HepG2 (cell line): Measurements from ENCODE around the gene PIGL. TPM values are rescaled to one million over a fixed set of nuclear protein-coding genes. Genes with fewer than 3 reads are reported as not detected.

Experiments
- ATM ChIP-seq: fragments of 450-650 bp; IDR thresholded peaks from 2 replicates; pipeline ENCODE4 v1.7.1; 2017; ENCODE audit warnings: mild to moderate bottlenecking, borderline replicate concordance
- CBFB ChIP-seq: sonication (generic); formaldehyde crosslinking; IDR thresholded peaks from 2 replicates; pipeline ENCODE4 v1.4.0; 2020; ENCODE audit warnings: missing genetic modification reagents
- EHMT2 ChIP-seq: fragments of 200-600 bp; sonication (generic); IDR thresholded peaks from 2 replicates; pipeline ENCODE4 v1.7.0; 2017; ENCODE audit warnings: antibody characterized with exemption, low read depth, low read length, borderline replicate concordance
- FOSL2 ChIP-seq: sonication (generic); formaldehyde crosslinking; IDR thresholded peaks from 2 replicates; pipeline ENCODE4 v1.4.0; 2020; ENCODE audit warnings: missing genetic modification reagents
- NFKBIZ ChIP-seq: IDR thresholded peaks from 2 replicates; pipeline ENCODE4 v1.6.1; 2018; ENCODE audit warnings: missing genetic modification reagents, missing compliant biosample characterization
- SIX1 ChIP-seq: sonication (generic); formaldehyde crosslinking; IDR thresholded peaks from 2 replicates; pipeline ENCODE4 v1.4.0; 2020; ENCODE audit warnings: missing genetic modification reagents, borderline replicate concordance
- SP4 ChIP-seq: sonication (generic); formaldehyde crosslinking; IDR thresholded peaks from 2 replicates; pipeline ENCODE4 v1.8.1; 2023; ENCODE audit warnings: mild to moderate bottlenecking, missing genetic modification reagents
- ZFP41 ChIP-seq: sonication (generic); formaldehyde crosslinking; IDR thresholded peaks from 2 replicates; pipeline ENCODE4 v1.4.0; 2020; ENCODE audit warnings: mild to moderate bottlenecking, missing genetic modification reagents, borderline replicate concordance
- ZFP82 ChIP-seq: sonication (generic); formaldehyde crosslinking; IDR thresholded peaks from 2 replicates; pipeline ENCODE4 v1.5.1; 2020; ENCODE audit warnings: mild to moderate bottlenecking, missing genetic modification reagents, borderline replicate concordance
- ZNF160 ChIP-seq: sonication (generic); formaldehyde crosslinking; IDR thresholded peaks from 2 replicates; pipeline ENCODE4 v1.8.0; 2022; ENCODE audit warnings: mild to moderate bottlenecking, inconsistent platforms, missing genetic modification reagents
- ZNF17 ChIP-seq: sonication (generic); formaldehyde crosslinking; IDR thresholded peaks from 2 replicates; pipeline ENCODE4 v1.5.0; 2020; ENCODE audit warnings: mild to moderate bottlenecking, missing genetic modification reagents
- ZNF331 ChIP-seq: sonication (generic); formaldehyde crosslinking; IDR thresholded peaks from 2 replicates; pipeline ENCODE4 v1.4.0; 2020; ENCODE audit warnings: missing genetic modification reagents
- ZNF678 ChIP-seq: sonication (generic); formaldehyde crosslinking; IDR thresholded peaks from 2 replicates; pipeline ENCODE4 v1.4.0; 2020; ENCODE audit warnings: mild to moderate bottlenecking, missing genetic modification reagents
- ZNF749 ChIP-seq: sonication (generic); formaldehyde crosslinking; IDR thresholded peaks from 2 replicates; pipeline ENCODE4 v1.8.0; 2022; ENCODE audit warnings: mild to moderate bottlenecking, missing genetic modification reagents, moderate library complexity, borderline replicate concordance
- ZNF83 ChIP-seq: sonication (generic); formaldehyde crosslinking; IDR thresholded peaks from 2 replicates; pipeline ENCODE4 v1.4.0; 2020; ENCODE audit warnings: missing genetic modification reagents, mild to moderate bottlenecking, borderline replicate concordance
- ZSCAN21 ChIP-seq: sonication (generic); formaldehyde crosslinking; IDR thresholded peaks from 2 replicates; pipeline ENCODE4 v1.8.0; 2022; ENCODE audit warnings: mild to moderate bottlenecking, missing genetic modification reagents, moderate library complexity, borderline replicate concordance
- polyA plus RNA-seq, 8 experiments: library from polyadenylated mRNA; depleted of rRNA in 3 of 8; stranded (reverse) in 7 of 8; unstranded in 1 of 8; fragments of >200 nt; fragmentation: Illumina TruSeq in 4 of 8; extraction: Trizol in 4 of 8; gene quantifications; 2 replicates each; pipeline versions ENCODE4 v1.2.1 to v1.2.3, GENCODE V29; 2011 to 2016; ENCODE audit warnings: low read depth in 4 of 8, missing spikeins in 1 of 8, mixed read lengths in 1 of 8; ENCODE audit not compliant: insufficient read depth in 1 of 8
- total RNA-seq, 5 experiments: library from RNA; depleted of rRNA; stranded (reverse); fragments of >200 nt; fragmentation: Illumina TruSeq; extraction: Trizol; gene quantifications; 2 replicates each; pipeline ENCODE4 v1.2.3, GENCODE V29; 2016; ENCODE audit warnings: low read depth in 1 of 5
- TF ChIP-seq, protein P1 (sequence below): sonication (generic); formaldehyde crosslinking; IDR thresholded peaks from 2 replicates; pipeline ENCODE4 v1.5.1; 2020; ENCODE audit warnings: missing genetic modification reagents, mild to moderate bottlenecking, borderline replicate concordance
- TF ChIP-seq, protein P2 (sequence below): sonication (generic); formaldehyde crosslinking; IDR thresholded peaks from 2 replicates; pipeline ENCODE4 v1.5.0; 2020; ENCODE audit warnings: missing genetic modification reagents
- TF ChIP-seq, protein P3 (sequence below): sonication (generic); formaldehyde crosslinking; IDR thresholded peaks from 2 replicates; pipeline ENCODE4 v1.4.0; 2020; ENCODE audit warnings: missing genetic modification reagents
- TF ChIP-seq, protein P4 (sequence below): IDR thresholded peaks from 2 replicates; pipeline ENCODE4 v1.6.1; 2016; ENCODE audit warnings: low read depth, control low read depth
- TF ChIP-seq, protein P5 (sequence below): sonication (generic); formaldehyde crosslinking; IDR thresholded peaks from 2 replicates; pipeline ENCODE4 v1.4.0; 2020; ENCODE audit warnings: mild to moderate bottlenecking, missing genetic modification reagents

Gene PIGL
- total and polyA plus RNA-seq, 2 of the 13 experiments (the other 11 are each of a cell fraction or from before 2014, with no cell fraction given), result 28.5 to 63.8 TPM

DNA sequence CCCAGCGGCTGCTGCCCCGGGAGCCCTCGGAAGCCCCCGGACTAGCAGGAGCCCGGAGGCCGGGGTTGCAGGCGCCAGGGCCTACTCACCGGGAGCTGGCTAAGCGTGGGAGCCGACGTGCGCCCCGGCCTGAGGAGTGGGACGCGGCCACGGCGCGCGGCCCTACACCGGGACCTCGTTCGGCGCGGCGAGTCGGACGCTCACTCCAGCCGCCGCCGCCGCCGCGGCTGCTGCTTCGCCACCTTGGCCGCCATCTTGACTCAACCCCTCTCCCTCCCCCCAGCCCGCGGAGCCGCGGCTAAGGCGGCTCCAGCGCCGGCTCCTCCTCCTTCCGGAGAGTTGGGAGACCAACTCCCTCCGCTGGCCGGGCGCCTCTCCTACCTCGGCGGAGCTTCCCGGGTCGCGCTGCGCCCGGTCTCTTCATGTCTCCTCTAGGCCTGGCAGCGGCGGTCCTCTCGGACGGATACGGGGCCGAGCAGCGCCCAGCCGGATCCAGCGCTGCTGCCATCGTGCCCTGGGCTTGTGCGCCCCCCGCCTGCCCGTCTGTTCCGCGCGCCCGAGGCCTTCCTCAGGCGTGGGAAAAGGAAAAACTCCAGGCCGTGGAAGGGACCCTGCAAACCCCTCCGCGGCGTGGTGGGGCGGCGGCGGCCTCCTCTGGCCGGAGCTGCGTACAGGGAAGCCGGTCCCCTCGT is 1.6 kb upstream of the PIGL start, which contains the start of gene NCOR1 (continued):
- no peak for TF ChIP-seq ZFP41 (CRISPR knock-in tag)
- TF ChIP-seq ZNF749 (CRISPR knock-in tag), result 0 out of 2 replicates have a peak, but pooled peaks have one; percentile 32
- no peak for TF ChIP-seq ZNF160 (CRISPR knock-in tag)
- no peak for TF ChIP-seq EHMT2
- TF ChIP-seq ZNF331 (CRISPR knock-in tag), result peak; percentile 72
- no peak for TF ChIP-seq ZFP82 (CRISPR knock-in tag)
- TF ChIP-seq NFKBIZ (CRISPR knock-in tag), result 0 out of 2 replicates have a peak, but pooled peaks have one; percentile 32
- TF ChIP-seq, protein P1, sequence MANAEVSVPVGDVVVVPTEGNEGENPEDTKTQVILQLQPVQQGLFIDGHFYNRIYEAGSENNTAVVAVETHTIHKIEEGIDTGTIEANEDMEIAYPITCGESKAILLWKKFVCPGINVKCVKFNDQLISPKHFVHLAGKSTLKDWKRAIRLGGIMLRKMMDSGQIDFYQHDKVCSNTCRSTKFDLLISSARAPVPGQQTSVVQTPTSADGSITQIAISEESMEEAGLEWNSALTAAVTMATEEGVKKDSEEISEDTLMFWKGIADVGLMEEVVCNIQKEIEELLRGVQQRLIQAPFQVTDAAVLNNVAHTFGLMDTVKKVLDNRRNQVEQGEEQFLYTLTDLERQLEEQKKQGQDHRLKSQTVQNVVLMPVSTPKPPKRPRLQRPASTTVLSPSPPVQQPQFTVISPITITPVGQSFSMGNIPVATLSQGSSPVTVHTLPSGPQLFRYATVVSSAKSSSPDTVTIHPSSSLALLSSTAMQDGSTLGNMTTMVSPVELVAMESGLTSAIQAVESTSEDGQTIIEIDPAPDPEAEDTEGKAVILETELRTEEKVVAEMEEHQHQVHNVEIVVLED (CRISPR knock-in tag), result no peak; the same call in 1 of the 2 replicates
- TF ChIP-seq ZNF83 (CRISPR knock-in tag), result no peak
- TF ChIP-seq SP4 (CRISPR knock-in tag), result peak; percentile 72
- TF ChIP-seq ATM, result no peak
- TF ChIP-seq, protein P2, sequence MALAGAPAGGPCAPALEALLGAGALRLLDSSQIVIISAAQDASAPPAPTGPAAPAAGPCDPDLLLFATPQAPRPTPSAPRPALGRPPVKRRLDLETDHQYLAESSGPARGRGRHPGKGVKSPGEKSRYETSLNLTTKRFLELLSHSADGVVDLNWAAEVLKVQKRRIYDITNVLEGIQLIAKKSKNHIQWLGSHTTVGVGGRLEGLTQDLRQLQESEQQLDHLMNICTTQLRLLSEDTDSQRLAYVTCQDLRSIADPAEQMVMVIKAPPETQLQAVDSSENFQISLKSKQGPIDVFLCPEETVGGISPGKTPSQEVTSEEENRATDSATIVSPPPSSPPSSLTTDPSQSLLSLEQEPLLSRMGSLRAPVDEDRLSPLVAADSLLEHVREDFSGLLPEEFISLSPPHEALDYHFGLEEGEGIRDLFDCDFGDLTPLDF, result no peak
- peak; percentile 47; the same call in 1 of the 2 replicates for TF ChIP-seq ZNF678
- TF ChIP-seq ZNF17 (CRISPR knock-in tag), result no peak
- peak; percentile 48 for TF ChIP-seq ZSCAN21 (CRISPR knock-in tag)
- TF ChIP-seq FOSL2 (CRISPR knock-in tag), result no peak
- TF ChIP-seq, protein P3, sequence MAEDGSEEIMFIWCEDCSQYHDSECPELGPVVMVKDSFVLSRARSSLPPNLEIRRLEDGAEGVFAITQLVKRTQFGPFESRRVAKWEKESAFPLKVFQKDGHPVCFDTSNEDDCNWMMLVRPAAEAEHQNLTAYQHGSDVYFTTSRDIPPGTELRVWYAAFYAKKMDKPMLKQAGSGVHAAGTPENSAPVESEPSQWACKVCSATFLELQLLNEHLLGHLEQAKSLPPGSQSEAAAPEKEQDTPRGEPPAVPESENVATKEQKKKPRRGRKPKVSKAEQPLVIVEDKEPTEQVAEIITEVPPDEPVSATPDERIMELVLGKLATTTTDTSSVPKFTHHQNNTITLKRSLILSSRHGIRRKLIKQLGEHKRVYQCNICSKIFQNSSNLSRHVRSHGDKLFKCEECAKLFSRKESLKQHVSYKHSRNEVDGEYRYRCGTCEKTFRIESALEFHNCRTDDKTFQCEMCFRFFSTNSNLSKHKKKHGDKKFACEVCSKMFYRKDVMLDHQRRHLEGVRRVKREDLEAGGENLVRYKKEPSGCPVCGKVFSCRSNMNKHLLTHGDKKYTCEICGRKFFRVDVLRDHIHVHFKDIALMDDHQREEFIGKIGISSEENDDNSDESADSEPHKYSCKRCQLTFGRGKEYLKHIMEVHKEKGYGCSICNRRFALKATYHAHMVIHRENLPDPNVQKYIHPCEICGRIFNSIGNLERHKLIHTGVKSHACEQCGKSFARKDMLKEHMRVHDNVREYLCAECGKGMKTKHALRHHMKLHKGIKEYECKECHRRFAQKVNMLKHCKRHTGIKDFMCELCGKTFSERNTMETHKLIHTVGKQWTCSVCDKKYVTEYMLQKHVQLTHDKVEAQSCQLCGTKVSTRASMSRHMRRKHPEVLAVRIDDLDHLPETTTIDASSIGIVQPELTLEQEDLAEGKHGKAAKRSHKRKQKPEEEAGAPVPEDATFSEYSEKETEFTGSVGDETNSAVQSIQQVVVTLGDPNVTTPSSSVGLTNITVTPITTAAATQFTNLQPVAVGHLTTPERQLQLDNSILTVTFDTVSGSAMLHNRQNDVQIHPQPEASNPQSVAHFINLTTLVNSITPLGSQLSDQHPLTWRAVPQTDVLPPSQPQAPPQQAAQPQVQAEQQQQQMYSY (CRISPR knock-in tag), result no peak
- TF ChIP-seq SIX1 (CRISPR knock-in tag), result no peak; the same call in 1 of the 2 replicates
- 0 out of 2 replicates have a peak, but pooled peaks have one; percentile 20 for TF ChIP-seq CBFB (CRISPR knock-in tag)
- TF ChIP-seq, protein P4, sequence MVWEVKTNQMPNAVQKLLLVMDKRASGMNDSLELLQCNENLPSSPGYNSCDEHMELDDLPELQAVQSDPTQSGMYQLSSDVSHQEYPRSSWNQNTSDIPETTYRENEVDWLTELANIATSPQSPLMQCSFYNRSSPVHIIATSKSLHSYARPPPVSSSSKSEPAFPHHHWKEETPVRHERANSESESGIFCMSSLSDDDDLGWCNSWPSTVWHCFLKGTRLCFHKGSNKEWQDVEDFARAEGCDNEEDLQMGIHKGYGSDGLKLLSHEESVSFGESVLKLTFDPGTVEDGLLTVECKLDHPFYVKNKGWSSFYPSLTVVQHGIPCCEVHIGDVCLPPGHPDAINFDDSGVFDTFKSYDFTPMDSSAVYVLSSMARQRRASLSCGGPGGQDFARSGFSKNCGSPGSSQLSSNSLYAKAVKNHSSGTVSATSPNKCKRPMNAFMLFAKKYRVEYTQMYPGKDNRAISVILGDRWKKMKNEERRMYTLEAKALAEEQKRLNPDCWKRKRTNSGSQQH (CRISPR knock-in tag), result peak; percentile 80; the same call in 1 of the 2 replicates
- TF ChIP-seq, protein P5, sequence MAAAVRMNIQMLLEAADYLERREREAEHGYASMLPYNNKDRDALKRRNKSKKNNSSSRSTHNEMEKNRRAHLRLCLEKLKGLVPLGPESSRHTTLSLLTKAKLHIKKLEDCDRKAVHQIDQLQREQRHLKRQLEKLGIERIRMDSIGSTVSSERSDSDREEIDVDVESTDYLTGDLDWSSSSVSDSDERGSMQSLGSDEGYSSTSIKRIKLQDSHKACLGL, result peak; percentile 89
